ENCODE data around the gene ROR1.

Gene ROR1

GRCh38 chr1:63859480-63860275, 85.9 kb downstream of the ROR1 start:
- DNase-seq = no peak

- no peak for DNase-seq
These were observed 87.4 kb downstream of the ROR1 start for GRCh38 chr1:63861052-63861691.

- no peak for DNase-seq
These were observed 89.3 kb downstream of the ROR1 start for GRCh38 chr1:63863145-63863544.

GRCh38 chr1:63864224-63864641, 90.4 kb downstream of the ROR1 start:
- no peak for DNase-seq

- DNase-seq = no peak
These were observed 91.7 kb downstream of the ROR1 start for GRCh38 chr1:63865561-63865960.

- DNase-seq = no peak
These were observed 92.3 kb downstream of the ROR1 start for GRCh38 chr1:63866084-63866483.

- DNase-seq = no peak
These were observed 93.8 kb downstream of the ROR1 start for GRCh38 chr1:63867429-63868176.

- no peak for DNase-seq
These were observed 94.5 kb downstream of the ROR1 start for GRCh38 chr1:63868268-63868781.

GRCh38 chr1:63870152-63870551, 96.3 kb downstream of the ROR1 start:
- no peak for DNase-seq

- no peak for DNase-seq
These were observed 97.6 kb downstream of the ROR1 start for GRCh38 chr1:63871463-63871862.

- no peak for DNase-seq
These were observed 99.9 kb downstream of the ROR1 start for GRCh38 chr1:63873751-63874150.

- no peak for DNase-seq
These were observed 100.6 kb downstream of the ROR1 start for GRCh38 chr1:63874278-63874880.

GRCh38 chr1:63875636-63876035, 101.8 kb downstream of the ROR1 start:
- DNase-seq = no peak

GRCh38 chr1:63877021-63877767, 103.4 kb downstream of the ROR1 start:
- DNase-seq = no peak

GRCh38 chr1:63877816-63878215, 104.0 kb downstream of the ROR1 start:
- DNase-seq = no peak

- no peak for DNase-seq
These were observed 105.1 kb downstream of the ROR1 start for GRCh38 chr1:63878932-63879331.

GRCh38 chr1:63880958-63881576, 107.2 kb downstream of the ROR1 start:
- DNase-seq = no peak

GRCh38 chr1:63882048-63882704, 108.4 kb downstream of the ROR1 start:
- no peak for DNase-seq

- DNase-seq = no peak
These were observed 109.8 kb downstream of the ROR1 start for GRCh38 chr1:63883494-63884235.

- no peak for DNase-seq
These were observed 110.7 kb downstream of the ROR1 start for GRCh38 chr1:63884486-63884885.

- DNase-seq = no peak
These were observed 112.1 kb downstream of the ROR1 start for GRCh38 chr1:63885899-63886298.
